CD4-positive, alpha-beta T cell treated with Interferon alpha-2 for 1 hour (primary cell): Measurements from ENCODE around the gene CTDSP1.

ENCODE experiments used
- DNase-seq, 2 donors: peaks; one replicate each; pipeline ENCODE4 v3.0.0-alpha.2; 2020 to 2022

Gene CTDSP1

GRCh38 chr2:218427741-218428140 is 28.1 kb downstream of the CTDSP1 start:
- DNase-seq = no peak

- no peak for DNase-seq
Measured at GRCh38 chr2:218428846-218429558, 29.3 kb downstream of the CTDSP1 start.

GRCh38 chr2:218429911-218430692 is 30.4 kb downstream of the CTDSP1 start:
- no peak for DNase-seq

- no peak for DNase-seq
Measured at GRCh38 chr2:218430721-218431120, 31.1 kb downstream of the CTDSP1 start.

- DNase-seq = no peak
Measured at GRCh38 chr2:218431878-218432277, 32.2 kb downstream of the CTDSP1 start.

- DNase-seq = no peak
Measured at GRCh38 chr2:218432676-218433365, 33.2 kb downstream of the CTDSP1 start.

- DNase-seq = no peak
Measured at GRCh38 chr2:218434456-218434855, 34.8 kb downstream of the CTDSP1 start.

GRCh38 chr2:218435003-218435982 is 35.6 kb downstream of the CTDSP1 start:
- no peak for DNase-seq

GRCh38 chr2:218436992-218437391 is 37.3 kb downstream of the CTDSP1 start:
- DNase-seq = no peak

- no peak for DNase-seq
Measured at GRCh38 chr2:218437969-218438368, 38.3 kb downstream of the CTDSP1 start.

GRCh38 chr2:218438596-218438995 is 38.9 kb downstream of the CTDSP1 start:
- DNase-seq = no peak

- no peak for DNase-seq
Measured at GRCh38 chr2:218444692-218445357, 45.2 kb downstream of the CTDSP1 start.

GRCh38 chr2:218445602-218446001 is 45.9 kb downstream of the CTDSP1 start:
- no peak for DNase-seq

GRCh38 chr2:218446547-218446946 is 46.9 kb downstream of the CTDSP1 start:
- DNase-seq = no peak

- no peak for DNase-seq
Measured at GRCh38 chr2:218447072-218447471, 47.4 kb downstream of the CTDSP1 start.

GRCh38 chr2:218448934-218449333 is 49.3 kb downstream of the CTDSP1 start:
- DNase-seq = no peak

- DNase-seq = no peak
Measured at GRCh38 chr2:218452079-218452478, 52.4 kb downstream of the CTDSP1 start.
